ENCODE data around the gene AUTS2.
A peak's percentile ranks its signal among the peaks of the same experiment; 100 is the strongest.

AUTS2 gene

GRCh38 chr7:69598081-69598486 is at the start of gene AUTS2:
Gene AUTS2 (plus strand): TSS chr7:69598475. CDS start chr7:69599654, 1,179 bp downstream.
- peak; percentile 68 for DNase-seq
- H3K4me3 Mint-ChIP-seq = peak within 1 kb of the TSS; percentile 80
- no peaks in the 10 kb centered on the region for H3K9me3 Mint-ChIP-seq

DNA sequence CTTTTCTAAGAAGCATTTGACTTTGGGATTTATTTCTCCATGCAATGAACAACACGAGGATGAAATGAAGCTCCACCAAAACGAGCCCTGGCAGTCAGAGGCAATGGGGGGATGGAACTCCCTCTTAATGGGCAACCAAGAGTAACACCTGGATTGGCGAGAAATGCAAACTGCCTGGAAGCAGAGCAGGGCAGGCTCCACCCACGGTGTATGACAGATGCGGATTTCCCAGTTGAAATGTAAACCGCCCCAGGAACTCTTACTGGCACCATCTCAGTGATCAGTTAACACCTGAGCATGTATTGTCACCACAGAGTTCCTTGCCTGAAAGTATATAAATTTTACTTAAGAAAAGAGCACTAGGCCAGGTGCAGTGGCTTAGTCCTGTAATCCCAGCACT is 47.3 kb upstream of the AUTS2 start:
- no peak for DNase-seq
- Mint-ChIP-seq H3K27me3 (no peaks in the 10 kb centered on the region), H3K4me1 (ENCODE audit: low read depth) (no peaks in the 10 kb centered on the region), H3K9me3 (no peaks in the 10 kb centered on the region), H3K27ac (no peak overlapping the region), H3K36me3 (ENCODE audit: low read depth) (no peaks in the 10 kb centered on the region), H3K4me3 (no peak overlapping the region)

More at GRCh38 chr7:69598081-69598486, at the start of gene AUTS2:
- no peaks in the 10 kb centered on the region for H3K36me3 Mint-ChIP-seq (ENCODE audit: low read depth)
- H3K27me3 Mint-ChIP-seq = peaks cover 35% of the 10 kb centered on the region
- H3K27ac Mint-ChIP-seq = peak within 1 kb of the TSS; percentile 67
- peaks cover 14% of the 10 kb centered on the region for H3K4me1 Mint-ChIP-seq (ENCODE audit: low read depth)

- no peak for DNase-seq
- no peaks in the 10 kb centered on the region for H3K4me1 Mint-ChIP-seq (ENCODE audit: low read depth)
- H3K36me3 Mint-ChIP-seq (ENCODE audit: low read depth) = no peaks in the 10 kb centered on the region
- no peaks in the 10 kb centered on the region for H3K9me3 Mint-ChIP-seq
- no peaks in the 10 kb centered on the region for H3K27me3 Mint-ChIP-seq
- H3K27ac Mint-ChIP-seq = no peak overlapping the region
- no peak overlapping the region for H3K4me3 Mint-ChIP-seq
Observed at GRCh38 chr7:69553190-69553589, 45.1 kb upstream of the AUTS2 start.

DNA sequence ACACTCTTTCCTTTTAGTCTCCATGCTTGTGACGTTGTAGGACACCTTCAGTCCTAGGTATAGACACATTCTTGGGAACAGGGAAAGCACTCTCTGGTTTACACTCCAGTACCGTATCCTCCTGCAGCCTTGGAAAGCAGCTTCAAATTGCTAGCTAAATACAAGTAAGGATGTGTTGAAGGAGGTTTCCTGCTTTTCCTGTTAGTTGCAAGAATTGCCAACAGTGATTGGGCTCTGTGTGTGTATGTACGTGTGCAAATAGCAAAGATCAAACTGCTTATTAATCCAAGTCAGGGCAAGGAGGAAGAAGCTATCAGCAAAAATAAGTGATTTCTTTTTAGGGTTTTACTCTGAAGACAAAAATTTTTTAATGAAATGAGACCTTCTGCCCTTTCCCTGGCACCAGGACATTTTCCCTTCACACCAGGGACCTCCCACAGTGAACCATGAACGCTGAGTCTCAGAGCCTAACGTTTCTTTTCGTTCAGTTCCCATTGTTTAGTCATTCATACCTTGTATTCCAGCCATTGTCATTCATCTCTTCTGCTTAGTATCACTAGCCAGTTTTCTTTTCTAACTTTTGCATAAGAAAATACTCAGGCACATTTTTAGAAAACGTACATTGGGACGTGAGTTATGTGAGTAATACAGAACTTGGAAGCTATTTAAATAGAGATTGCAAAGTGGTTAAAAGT is 36.9 kb upstream of the AUTS2 start:
- no peaks in the 10 kb centered on the region for H3K9me3 Mint-ChIP-seq
- no peak overlapping the region for H3K27ac Mint-ChIP-seq
- DNase-seq = no peak
- no peaks in the 10 kb centered on the region for H3K36me3 Mint-ChIP-seq (ENCODE audit: low read depth)
- H3K4me3 Mint-ChIP-seq = no peak overlapping the region
- H3K4me1 Mint-ChIP-seq (ENCODE audit: low read depth) = no peaks in the 10 kb centered on the region
- peaks cover 3% of the 10 kb centered on the region for H3K27me3 Mint-ChIP-seq

DNA sequence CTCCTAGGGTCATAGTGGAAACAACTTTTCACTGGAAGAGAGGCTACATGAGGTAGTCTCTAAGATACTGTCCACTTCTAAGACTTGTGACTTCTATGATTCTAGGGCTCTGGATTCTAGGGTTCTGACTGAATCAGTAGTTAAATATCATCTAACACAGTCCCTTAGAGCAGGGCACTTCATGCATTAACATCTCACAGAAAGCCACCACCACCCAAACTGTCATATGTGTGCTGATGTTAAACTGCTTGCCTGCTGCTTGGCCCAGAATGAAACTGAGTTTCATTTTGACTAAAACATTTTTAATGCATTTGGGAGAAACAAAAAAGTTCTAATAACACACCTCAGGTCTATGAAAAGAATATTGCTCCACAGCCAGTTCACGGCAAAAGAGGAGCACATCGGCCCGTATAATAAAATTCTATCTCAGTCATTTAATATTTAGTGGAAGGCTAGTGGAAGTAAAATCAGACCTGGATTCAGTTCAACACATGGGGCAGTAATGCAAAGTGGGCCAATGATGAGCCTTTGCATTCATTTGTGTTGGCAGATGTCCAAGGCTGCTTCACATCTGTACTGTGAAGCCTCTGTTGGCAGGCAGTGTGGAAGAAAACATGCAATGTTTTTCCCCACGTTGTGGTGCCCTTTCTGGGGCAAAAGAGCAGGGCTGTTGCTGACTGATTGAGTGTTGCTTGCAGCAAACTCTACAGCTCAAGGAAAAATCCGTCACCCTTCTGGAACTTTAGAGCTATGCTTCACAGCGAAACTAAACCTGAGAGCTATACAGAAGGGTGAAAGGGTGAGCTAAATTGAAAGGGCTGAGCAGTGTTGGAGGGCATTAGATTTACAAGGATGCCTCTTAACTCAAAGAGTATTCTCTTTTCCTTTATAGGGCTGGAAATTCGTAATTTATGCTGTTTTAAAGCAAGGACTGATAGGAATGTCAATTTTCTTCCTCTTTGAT is 33.5 kb upstream of the AUTS2 start:
- no peak for DNase-seq
- no peak overlapping the region for H3K4me3 Mint-ChIP-seq
- H3K27ac Mint-ChIP-seq = no peak overlapping the region
- H3K9me3 Mint-ChIP-seq = no peaks in the 10 kb centered on the region
- H3K27me3 Mint-ChIP-seq = peaks cover 9% of the 10 kb centered on the region
- no peaks in the 10 kb centered on the region for H3K36me3 Mint-ChIP-seq (ENCODE audit: low read depth)
- H3K4me1 Mint-ChIP-seq (ENCODE audit: low read depth) = no peaks in the 10 kb centered on the region

GRCh38 chr7:69567800-69568199 is 30.5 kb upstream of the AUTS2 start:
- no peak overlapping the region for H3K27ac Mint-ChIP-seq
- no peaks in the 10 kb centered on the region for H3K9me3 Mint-ChIP-seq
- H3K36me3 Mint-ChIP-seq (ENCODE audit: low read depth) = no peaks in the 10 kb centered on the region
- no peak overlapping the region for H3K4me3 Mint-ChIP-seq
- H3K27me3 Mint-ChIP-seq = peaks cover 6% of the 10 kb centered on the region
- no peak for DNase-seq
- H3K4me1 Mint-ChIP-seq (ENCODE audit: low read depth) = no peaks in the 10 kb centered on the region

DNA sequence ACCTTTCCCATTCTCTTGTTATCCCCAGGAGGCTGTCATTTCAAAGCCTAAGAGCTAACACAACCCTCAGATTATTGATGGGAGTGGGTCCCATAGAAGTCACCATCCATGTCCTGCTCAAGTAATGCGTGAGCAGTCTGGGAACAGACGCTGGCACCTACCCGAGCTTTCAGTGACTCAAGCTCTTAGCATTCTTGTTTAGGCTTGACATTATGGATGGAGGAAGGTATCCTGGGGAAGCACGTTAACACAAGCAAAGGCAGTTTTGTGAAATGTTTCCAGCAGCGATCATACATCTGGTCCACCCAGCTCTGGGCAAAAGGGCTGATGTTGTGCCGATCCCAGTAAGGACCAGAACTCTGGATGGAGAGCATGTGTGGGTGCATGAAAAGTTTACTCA is 30.0 kb upstream of the AUTS2 start:
- no peak for DNase-seq
- Mint-ChIP-seq H3K4me1 (ENCODE audit: low read depth) (no peaks in the 10 kb centered on the region), H3K27me3 (peaks cover 6% of the 10 kb centered on the region)

DNA sequence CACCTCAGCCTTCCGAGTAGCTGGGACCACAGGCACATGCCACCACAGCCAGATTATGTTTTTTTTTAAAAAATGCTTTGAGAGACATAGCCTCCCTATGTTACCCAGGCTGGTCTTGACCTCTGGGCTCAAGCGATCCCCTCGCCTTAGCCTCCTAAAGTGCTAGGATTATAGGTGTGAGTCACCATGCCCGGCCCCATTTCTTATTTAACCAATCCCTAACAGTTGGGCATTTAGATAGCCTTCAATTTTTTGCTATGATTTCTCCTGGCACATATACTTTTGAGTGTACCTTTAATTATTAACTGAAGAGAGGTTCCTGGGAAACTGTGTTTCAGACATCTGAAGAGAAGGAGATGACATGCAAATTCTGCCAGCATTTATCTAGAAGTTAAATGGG is 22.6 kb upstream of the AUTS2 start:
- no peaks in the 10 kb centered on the region for H3K27me3 Mint-ChIP-seq
- no peaks in the 10 kb centered on the region for H3K4me1 Mint-ChIP-seq (ENCODE audit: low read depth)
- no peak overlapping the region for H3K4me3 Mint-ChIP-seq
- H3K9me3 Mint-ChIP-seq = peaks cover 2% of the 10 kb centered on the region
- H3K27ac Mint-ChIP-seq = no peak overlapping the region
- no peaks in the 10 kb centered on the region for H3K36me3 Mint-ChIP-seq (ENCODE audit: low read depth)
- DNase-seq = no peak

More for the DNA sequence above, 30.0 kb upstream of the AUTS2 start:
- no peaks in the 10 kb centered on the region for H3K9me3 Mint-ChIP-seq
- H3K27ac Mint-ChIP-seq = no peak overlapping the region
- H3K36me3 Mint-ChIP-seq (ENCODE audit: low read depth) = no peaks in the 10 kb centered on the region
- no peak overlapping the region for H3K4me3 Mint-ChIP-seq

- no peak for DNase-seq
- Mint-ChIP-seq H3K27me3 (no peaks in the 10 kb centered on the region), H3K4me3 (no peak overlapping the region), H3K27ac (no peak overlapping the region), H3K4me1 (ENCODE audit: low read depth) (no peaks in the 10 kb centered on the region), H3K9me3 (peaks cover 3% of the 10 kb centered on the region), H3K36me3 (ENCODE audit: low read depth) (no peaks in the 10 kb centered on the region)
Observed at GRCh38 chr7:69577221-69577620, 21.1 kb upstream of the AUTS2 start.

- Mint-ChIP-seq H3K27me3 (peaks cover 15% of the 10 kb centered on the region), H3K4me1 (ENCODE audit: low read depth) (no peaks in the 10 kb centered on the region), H3K4me3 (no peak overlapping the region), H3K9me3 (peaks cover 3% of the 10 kb centered on the region), H3K27ac (no peak overlapping the region), H3K36me3 (ENCODE audit: low read depth) (no peaks in the 10 kb centered on the region)
- no peak for DNase-seq
Observed at GRCh38 chr7:69585169-69585568, 13.1 kb upstream of the AUTS2 start.

- H3K27me3 Mint-ChIP-seq = peaks cover 20% of the 10 kb centered on the region
- H3K27ac Mint-ChIP-seq = no peak overlapping the region
- H3K9me3 Mint-ChIP-seq = no peaks in the 10 kb centered on the region
- H3K4me1 Mint-ChIP-seq (ENCODE audit: low read depth) = no peaks in the 10 kb centered on the region
- no peaks in the 10 kb centered on the region for H3K36me3 Mint-ChIP-seq (ENCODE audit: low read depth)
- no peak for DNase-seq
- no peak overlapping the region for H3K4me3 Mint-ChIP-seq
Observed at GRCh38 chr7:69586321-69586720, 12.0 kb upstream of the AUTS2 start.

- H3K36me3 Mint-ChIP-seq (ENCODE audit: low read depth) = no peaks in the 10 kb centered on the region
- H3K4me3 Mint-ChIP-seq = no peak overlapping the region
- peaks cover 25% of the 10 kb centered on the region for H3K27me3 Mint-ChIP-seq
- H3K9me3 Mint-ChIP-seq = no peaks in the 10 kb centered on the region
- H3K27ac Mint-ChIP-seq = no peak overlapping the region
- H3K4me1 Mint-ChIP-seq (ENCODE audit: low read depth) = no peaks in the 10 kb centered on the region
- no peak for DNase-seq
Observed at GRCh38 chr7:69588773-69589172, 9.5 kb upstream of the AUTS2 start.

DNA sequence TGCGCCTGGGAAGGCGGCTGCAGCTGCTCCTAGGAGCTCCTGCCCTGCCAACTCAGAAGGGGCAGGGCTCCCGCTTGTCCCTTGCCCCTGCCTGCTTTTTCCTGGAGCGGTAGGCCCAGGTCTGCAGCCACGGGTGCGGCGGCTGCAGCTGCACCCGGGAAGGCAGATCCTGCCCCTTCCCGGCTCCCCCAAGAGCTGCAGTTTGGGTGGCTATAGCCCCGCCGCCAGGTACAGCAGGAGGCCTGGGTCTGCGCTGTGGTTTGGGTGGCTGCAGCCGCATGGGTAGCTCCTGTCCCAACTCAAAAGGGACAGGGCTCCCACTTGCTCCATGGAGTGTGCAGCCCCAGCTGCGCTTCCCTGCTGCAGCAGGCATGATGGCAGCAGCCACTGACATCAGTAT is 6.5 kb upstream of the AUTS2 start:
- Mint-ChIP-seq H3K4me1 (ENCODE audit: low read depth) (no peaks in the 10 kb centered on the region), H3K27ac (no peak overlapping the region), H3K36me3 (ENCODE audit: low read depth) (no peaks in the 10 kb centered on the region), H3K4me3 (no peak overlapping the region), H3K9me3 (no peaks in the 10 kb centered on the region), H3K27me3 (peaks cover 34% of the 10 kb centered on the region)
- no peak for DNase-seq

- Mint-ChIP-seq H3K4me1 (ENCODE audit: low read depth) (peaks cover 4% of the 10 kb centered on the region), H3K9me3 (no peaks in the 10 kb centered on the region), H3K36me3 (ENCODE audit: low read depth) (no peaks in the 10 kb centered on the region), H3K4me3 (no peak overlapping the region), H3K27me3 (peaks cover 38% of the 10 kb centered on the region), H3K27ac (no peak overlapping the region)
- DNase-seq = no peak
Observed at GRCh38 chr7:69593511-69593910, 4.8 kb upstream of the AUTS2 start.

GRCh38 chr7:69595415-69595814 is 2.9 kb upstream of the AUTS2 start:
- Mint-ChIP-seq H3K4me3 (no peak overlapping the region), H3K36me3 (ENCODE audit: low read depth) (no peaks in the 10 kb centered on the region)
- no peak for DNase-seq

More at GRCh38 chr7:69595415-69595814, 2.9 kb upstream of the AUTS2 start:
- Mint-ChIP-seq H3K4me1 (ENCODE audit: low read depth) (peaks cover 14% of the 10 kb centered on the region), H3K9me3 (no peaks in the 10 kb centered on the region), H3K27me3 (peaks cover 43% of the 10 kb centered on the region), H3K27ac (no peak overlapping the region)

Data from activated T-cell treated with anti-CD3 and anti-CD28 coated beads, Interleukin-2, amount 50 U/mL, for 24 hours (primary cell).